ENCODE measurements around the gene RXFP4.
A peak's percentile ranks its signal among the peaks of the same experiment; 100 is the strongest.

The RXFP4 gene

GRCh38 chr1:155961937-155962336 is 20.5 kb downstream of the RXFP4 start:
- no peak for DNase-seq (ENCODE audit: low read depth)

GRCh38 chr1:155962599-155963211 is 21.3 kb downstream of the RXFP4 start:
- no peak for DNase-seq (ENCODE audit: low read depth)

DNA sequence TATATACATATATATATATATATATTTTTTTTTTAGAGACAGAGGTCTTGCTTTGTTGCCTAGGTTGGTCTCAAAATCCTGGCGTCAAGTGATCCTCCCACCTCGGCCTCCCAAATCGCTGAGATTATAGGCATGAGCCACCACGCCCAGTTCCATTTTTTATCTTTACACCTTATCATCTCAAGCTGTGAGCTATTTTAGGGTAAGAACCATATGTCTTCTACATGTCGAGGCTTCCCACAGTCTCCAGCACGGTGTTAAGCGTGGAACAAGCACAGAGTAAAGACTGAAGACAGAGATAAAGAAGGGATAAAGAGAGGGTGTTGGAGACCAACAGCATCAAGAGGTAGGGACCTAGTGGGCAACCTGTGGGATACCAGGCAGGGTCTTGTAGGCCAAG is 22.8 kb downstream of the RXFP4 start:
- DNase-seq (ENCODE audit: low read depth) = no peak

DNA sequence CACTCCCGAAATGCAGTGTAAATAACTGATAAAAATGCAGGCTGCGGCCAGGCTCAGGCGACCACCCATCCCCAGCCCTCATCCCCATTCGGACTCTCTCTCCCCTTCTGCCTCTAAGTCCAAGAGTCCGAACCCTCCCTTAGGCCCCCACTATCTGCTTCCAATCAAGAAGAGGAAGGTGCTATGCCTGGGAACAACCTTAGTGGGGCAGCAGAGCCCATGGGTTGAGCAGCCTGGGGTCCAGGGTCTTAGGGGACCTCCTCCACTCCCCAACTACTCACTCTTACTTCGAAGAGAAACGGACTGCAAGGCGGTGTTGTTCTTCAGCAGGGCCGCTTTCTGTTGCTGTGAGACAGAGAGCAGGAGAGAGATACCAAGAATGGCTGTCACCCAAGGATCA is 24.7 kb downstream of the RXFP4 start:
- DNase-seq (ENCODE audit: low read depth) = no peak

DNA sequence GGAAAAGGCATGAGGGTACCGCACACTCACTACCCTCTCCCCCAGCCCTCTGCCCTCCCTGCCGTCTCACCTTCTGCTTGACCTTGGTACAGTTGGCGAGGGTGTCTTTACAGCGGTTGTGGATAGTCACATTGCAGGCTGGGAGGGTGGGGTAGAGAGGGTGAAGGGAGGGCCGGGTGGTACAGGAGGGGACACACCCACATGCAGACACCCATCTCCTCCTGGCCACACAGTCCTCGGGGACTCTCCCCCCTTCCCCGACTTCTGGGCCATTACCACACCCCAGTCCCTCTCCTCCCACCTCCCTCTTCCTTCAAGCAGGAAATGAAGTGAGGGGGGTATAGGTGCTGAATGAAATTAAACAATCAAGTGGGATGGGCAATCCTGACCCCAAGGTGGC is 25.3 kb downstream of the RXFP4 start:
- no peak for DNase-seq (ENCODE audit: low read depth)

DNA sequence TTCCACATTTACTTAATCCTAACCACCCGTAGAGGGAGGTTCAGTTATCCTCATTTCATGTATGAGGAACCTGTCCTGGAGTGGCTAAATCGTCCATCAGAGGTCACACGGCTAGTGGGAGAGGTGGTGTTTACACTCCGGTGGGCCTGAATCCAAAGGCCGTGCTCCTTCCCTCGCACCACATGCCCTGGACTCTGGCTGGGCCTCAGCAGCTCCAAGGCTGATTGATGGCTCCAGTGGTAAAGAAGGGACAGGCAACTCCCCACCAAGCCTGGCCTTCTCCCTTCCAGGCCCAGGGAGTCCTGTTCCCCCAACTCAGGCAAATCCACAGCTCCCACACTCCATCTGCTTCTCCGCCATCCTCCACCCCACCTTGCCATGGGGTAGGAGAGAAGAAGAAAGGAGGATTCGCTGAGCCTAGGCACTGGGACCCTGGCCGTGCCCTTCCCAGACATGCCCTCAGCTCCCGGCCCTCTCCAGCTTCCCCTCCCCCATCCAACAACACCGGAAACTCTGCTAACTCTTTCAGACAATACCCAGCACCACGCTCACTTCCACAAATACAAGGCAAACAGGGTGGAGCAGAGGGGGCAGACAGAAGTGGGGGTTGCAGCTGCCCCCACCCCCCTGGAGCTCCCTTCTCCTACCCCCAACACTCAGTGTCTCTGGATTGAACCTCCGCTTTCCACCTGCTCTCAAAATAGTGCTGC is 26.1 kb downstream of the RXFP4 start:
- DNase-seq (ENCODE audit: low read depth) = no peak

GRCh38 chr1:155968051-155968400 is 26.6 kb downstream of the RXFP4 start:
- DNase-seq (ENCODE audit: low read depth) = no peak

DNA sequence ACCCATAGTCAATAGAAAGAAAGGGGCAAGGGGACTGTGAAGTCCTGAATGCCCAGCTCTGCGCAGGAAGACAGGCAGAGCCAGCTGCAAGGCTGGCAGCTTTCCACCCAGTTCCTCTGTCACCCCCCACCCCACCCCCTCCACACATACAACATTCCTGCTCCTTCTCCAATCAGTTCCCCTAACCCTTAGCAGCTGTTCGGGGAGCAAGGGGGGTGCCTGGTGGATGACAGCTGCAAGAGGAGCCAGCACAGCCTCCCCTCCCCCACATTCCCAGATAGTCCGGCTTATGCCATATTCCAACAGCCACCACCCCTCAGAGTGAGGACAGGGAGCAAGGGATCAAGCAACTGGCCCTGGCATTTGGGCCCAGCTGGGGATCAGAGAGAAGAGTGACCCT is 27.2 kb downstream of the RXFP4 start:
- DNase-seq (ENCODE audit: low read depth) = no peak

DNA sequence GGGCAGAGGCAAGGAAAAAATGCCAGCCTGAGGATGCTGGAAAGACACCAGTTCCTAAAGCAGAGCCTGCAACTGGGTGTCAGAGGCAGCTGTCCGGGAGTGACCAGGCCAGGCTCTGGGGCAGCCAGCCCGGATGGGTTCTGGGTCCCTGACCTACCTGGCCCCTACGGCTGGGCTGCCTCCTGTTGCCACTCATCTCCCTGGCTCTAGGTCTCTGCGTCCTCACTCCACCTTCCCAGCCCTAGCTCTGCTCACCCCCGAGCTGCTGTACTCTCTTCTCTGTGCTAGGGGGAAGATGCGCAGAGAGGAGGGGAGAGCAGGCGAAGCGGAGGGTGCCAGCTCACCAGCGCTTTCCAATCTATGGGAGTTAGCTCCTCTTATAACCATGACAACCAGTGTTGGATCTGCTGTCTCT is 27.9 kb downstream of the RXFP4 start:
- no peak for DNase-seq (ENCODE audit: low read depth)

GRCh38 chr1:155970531-155971167 is 29.2 kb downstream of the RXFP4 start:
- DNase-seq (ENCODE audit: low read depth) = no peak

- DNase-seq (ENCODE audit: low read depth) = no peak
These were observed 30.7 kb downstream of the RXFP4 start for GRCh38 chr1:155971910-155972809.

DNA sequence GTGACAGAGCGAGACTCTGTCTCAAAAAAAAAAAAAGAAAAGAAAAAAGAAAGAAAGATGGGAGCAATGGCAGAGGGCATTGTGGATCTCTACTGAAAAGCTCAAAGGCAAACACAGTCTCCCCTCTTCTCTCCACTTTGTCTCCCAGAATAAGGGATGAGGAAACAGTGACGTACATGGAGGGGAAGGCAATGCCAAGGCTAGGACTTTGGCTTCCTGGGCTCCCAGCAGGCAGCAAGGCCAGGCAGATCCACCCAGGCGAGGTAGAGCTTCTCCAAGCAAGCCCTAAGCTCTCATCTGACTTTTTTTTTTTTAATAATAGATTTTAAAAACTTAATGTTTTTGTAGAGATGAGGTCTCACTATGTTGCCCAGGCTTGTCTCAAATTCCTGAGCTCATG is 32.3 kb downstream of the RXFP4 start:
- DNase-seq (ENCODE audit: low read depth) = no peak

- DNase-seq (ENCODE audit: low read depth) = no peak
These were observed 33.0 kb downstream of the RXFP4 start for GRCh38 chr1:155974208-155975115.

DNA sequence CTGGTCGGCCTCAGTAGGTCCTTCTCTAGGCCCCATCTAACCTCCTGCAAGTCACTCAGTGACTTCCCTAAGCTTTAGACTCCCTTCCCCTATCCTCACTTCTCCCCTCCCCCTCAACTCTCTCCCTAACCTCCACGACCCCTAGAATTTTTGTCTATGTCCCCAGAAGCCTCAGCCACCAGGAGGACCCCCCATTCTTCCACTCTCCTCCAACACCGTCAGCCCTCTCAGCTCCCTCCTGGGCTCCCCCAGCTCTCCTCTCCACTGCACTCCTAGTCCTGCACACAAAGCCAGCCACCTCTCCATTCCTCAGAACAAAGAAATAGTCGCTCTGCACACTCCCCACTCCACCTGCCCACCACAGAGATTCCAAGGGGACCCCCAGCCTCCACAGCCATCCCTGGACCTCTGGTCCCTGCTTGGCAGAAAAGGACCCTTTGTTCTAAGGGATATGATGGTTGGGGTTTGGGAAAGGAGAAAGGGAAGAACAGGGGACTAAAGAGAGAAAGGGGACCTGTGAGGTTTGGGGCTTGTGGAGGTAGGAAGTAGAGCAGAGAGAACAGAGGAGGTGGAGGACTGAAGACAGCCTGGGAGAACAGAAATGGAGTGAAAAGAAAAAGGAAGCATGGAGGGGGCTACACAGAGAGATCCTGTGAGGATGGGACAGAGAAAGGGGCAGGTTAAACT is 34.1 kb downstream of the RXFP4 start:
- no peak for DNase-seq (ENCODE audit: low read depth)

GRCh38 chr1:155976062-155976912 is 34.8 kb downstream of the RXFP4 start:
- DNase-seq (ENCODE audit: low read depth) = peak; percentile 52

DNA sequence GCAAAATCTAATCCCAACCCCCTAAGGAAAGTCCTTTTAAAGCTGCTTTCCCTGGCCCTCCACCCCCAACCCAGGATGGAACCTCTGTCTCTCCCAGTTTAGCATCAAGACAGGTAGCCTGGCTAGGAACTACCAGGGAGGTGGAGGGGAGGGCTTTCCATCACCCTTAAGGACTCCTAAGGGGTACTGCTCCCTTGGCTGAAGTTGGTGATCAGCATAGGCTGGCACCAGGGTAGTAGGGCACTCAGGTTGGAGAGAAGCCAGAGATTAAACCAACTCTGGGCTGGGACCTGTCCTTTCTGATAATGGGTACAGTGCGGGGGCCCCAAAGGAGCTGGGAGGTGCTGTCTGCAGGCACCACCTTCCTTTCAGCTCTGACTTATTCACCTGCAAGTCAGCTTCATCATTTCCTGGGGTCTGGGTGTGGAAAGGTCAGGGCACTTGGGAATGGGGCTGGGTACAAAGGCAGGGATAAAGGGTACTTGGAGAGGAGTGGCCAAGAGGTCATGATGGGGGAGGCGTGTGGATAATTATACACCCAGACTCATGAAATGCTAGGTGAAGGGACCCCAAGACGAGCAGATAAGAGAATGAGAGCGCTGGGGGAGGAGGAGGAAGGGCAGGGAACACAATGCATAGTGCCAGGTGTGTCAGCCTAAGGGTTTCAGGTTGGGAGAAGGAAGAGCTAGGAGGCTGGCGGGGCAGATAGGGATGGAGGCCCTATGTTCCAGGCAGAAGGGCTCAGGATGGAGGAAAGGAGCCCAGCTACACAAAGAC is 35.7 kb downstream of the RXFP4 start:
- no peak for DNase-seq (ENCODE audit: low read depth)

DNA sequence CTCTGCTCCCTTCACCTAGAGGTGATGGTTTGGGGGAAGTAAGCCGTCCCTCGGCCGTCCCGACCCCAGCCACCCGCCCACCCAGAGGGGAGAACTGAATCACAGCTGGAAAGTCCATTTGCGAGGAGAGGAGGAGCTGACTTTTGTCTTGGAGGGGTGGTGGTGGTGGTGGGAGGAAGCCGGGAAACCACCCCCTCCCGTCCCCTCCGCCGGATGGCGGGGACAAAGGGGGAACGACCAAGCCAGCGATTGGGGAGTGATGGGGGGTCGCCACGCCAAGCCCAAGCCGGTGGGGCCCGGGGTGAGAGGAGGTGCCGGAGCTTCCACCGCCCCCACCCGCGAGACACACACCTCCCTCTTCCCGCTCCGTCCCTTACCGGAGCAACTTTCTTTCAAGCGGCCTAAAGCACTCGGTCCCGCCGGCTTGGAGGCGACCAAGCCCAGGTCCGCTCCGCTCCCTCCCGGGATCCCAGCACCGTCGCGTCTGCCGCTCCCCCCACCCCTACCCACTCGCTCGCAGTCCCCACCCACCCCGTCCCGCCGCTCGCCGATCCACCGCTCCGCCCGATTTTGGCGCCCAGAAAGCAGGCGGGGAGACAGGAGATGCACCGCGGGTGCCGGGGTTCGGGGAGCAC is 36.4 kb downstream of the RXFP4 start:
- peak; percentile 50 for DNase-seq (ENCODE audit: low read depth)

GRCh38 chr1:155978325-155978972 is 37.0 kb downstream of the RXFP4 start, which contains the start of gene ARHGEF2:
Gene ARHGEF2 (minus strand): TSS chr1:155978547. CDS start chr1:155978427, 120 bp downstream.
- peak; percentile 68 for DNase-seq (ENCODE audit: low read depth)

Data from T-helper 22 cell (primary cell).